Panc1 (cell line): Measurements from ENCODE around the gene TMCO4. TPM values are rescaled to one million over a fixed set of nuclear protein-coding genes. Genes with fewer than 3 reads are reported as not detected.
"Not testable (repeated sequence)": the region's sequence is repeated elsewhere in the genome, so short reads cannot be mapped to it uniquely, and the experiment has no call there.

Experiments
- ATAC-seq: fragments of 200-7000 bp; cut with Tn5 transposase; 2 replicates; pipeline ENCODE4 v1.9.1; 2020; ENCODE audit warnings: mild to moderate bottlenecking, moderate library complexity
- BruUV-seq: library from RNA; stranded (reverse); fragments of 400-500 nt; replicated peaks from 2 replicates; lab custom pipeline; 2021; lab: Mats Ljungman, UMichigan
- CTCF ChIA-PET: fragments of 300-600 bp; sonication (Branson Sonifier 250); formaldehyde crosslinking; loops from one replicate; lab custom pipeline; 2022; ENCODE audit warnings: antibody characterized with exemption; lab: Charles Lee
- POLR2A ChIA-PET: fragments of 300-600 bp; sonication (Branson Sonifier 250); formaldehyde crosslinking; loops from one replicate; lab custom pipeline; 2022; ENCODE audit warnings: antibody characterized with exemption; lab: Charles Lee
- DNase-seq: peaks from one replicate; pipeline ENCODE4 v3.0.0-alpha.2; 2010; ENCODE audit warnings: low read depth, low spot score
- H3K27ac ChIP-seq: 2 replicates; pipeline ENCODE4 v1.5.1; 2011; ENCODE audit warnings: mild to moderate bottlenecking, low read length, inconsistent platforms
- H3K27me3 ChIP-seq: fragments of 200-500 bp; sonication (Bioruptor generic); 2 replicates; pipeline ENCODE4 v1.6.0; 2014; ENCODE audit warnings: low read length, inconsistent platforms; ENCODE audit not compliant: control insufficient read depth, insufficient read depth
- H3K36me3 ChIP-seq: fragments of 200-500 bp; sonication (Bioruptor generic); 2 replicates; pipeline ENCODE4 v1.5.1; 2014; ENCODE audit warnings: inconsistent platforms, mild to moderate bottlenecking, low read length, moderate library complexity; ENCODE audit not compliant: control insufficient read depth, insufficient read depth
- H3K4me1 ChIP-seq: 2 replicates; pipeline ENCODE4 v1.5.1; 2011; ENCODE audit warnings: inconsistent platforms, mild to moderate bottlenecking, low read length, moderate library complexity; ENCODE audit not compliant: control insufficient read depth, insufficient read depth
- H3K4me3 ChIP-seq, 2 experiments: 2 replicates each; pipeline ENCODE4 v1.5.1; 2011 to 2012; ENCODE audit warnings: low read depth in 2 of 2, low read length in 2 of 2, mild to moderate bottlenecking in 2 of 2, inconsistent platforms in 1 of 2, moderate library complexity in 1 of 2
- H3K9me3 ChIP-seq: fragments of 200-500 bp; sonication (Bioruptor generic); 2 replicates; pipeline ENCODE4 v1.5.1; 2014; ENCODE audit warnings: low read depth, mild to moderate bottlenecking, inconsistent platforms, low read length, moderate library complexity; ENCODE audit not compliant: control insufficient read depth, insufficient read depth
- POLR2AphosphoS5 ChIP-seq: IDR thresholded peaks from 2 replicates; pipeline ENCODE4 v1.6.1; 2012; ENCODE audit warnings: mild to moderate bottlenecking, low read depth, low read length, moderate library complexity
- SIN3A ChIP-seq: IDR thresholded peaks from 2 replicates; pipeline ENCODE4 v1.6.1; 2012; ENCODE audit warnings: low read depth, mild to moderate bottlenecking, low read length, moderate library complexity, borderline replicate concordance; ENCODE audit not compliant: insufficient read depth
- TCF7L2 ChIP-seq: IDR thresholded peaks from 2 replicates; pipeline ENCODE4 v1.6.1; 2011; ENCODE audit warnings: mild to moderate bottlenecking, low read depth, low read length, inconsistent platforms
- in situ Hi-C: cut with HindIII; loops from 2 replicates; pipeline ENCODE4 v1.10.0; 2016; ENCODE audit warnings: low sequenced_read_pairs, low pct_unique_long_range_greater_than_20kb
- intact Hi-C: fragments of 100-400 bp; cut with micrococcal nuclease; formaldehyde crosslinking; loops from one replicate; pipeline ENCODE4 v1.10.0; 2022; ENCODE audit not compliant: unreplicated experiment
- total RNA-seq: library from RNA; stranded (reverse); gene quantifications from one replicate; pipeline ENCODE4 v1.2.1, GENCODE V29; 2021; ENCODE audit not compliant: unreplicated experiment
- TF ChIP-seq, protein P1 (sequence below), 2 experiments: IDR thresholded peaks; 2 replicates each; pipeline ENCODE4 v1.6.1; 2011 to 2012; ENCODE audit warnings: low read depth in 2 of 2, control low read depth in 1 of 2, low read length in 1 of 2, mild to moderate bottlenecking in 1 of 2, moderate library complexity in 1 of 2; ENCODE audit not compliant: insufficient read depth in 1 of 2
- TF ChIP-seq, protein P2 (sequence below): fragments of 450-650 bp; IDR thresholded peaks from 2 replicates; pipeline ENCODE4 v1.5.1; 2017; ENCODE audit warnings: mild to moderate bottlenecking

Gene TMCO4
- total RNA-seq, 1 experiment from 2014 or later = 13.2 TPM

DNA sequence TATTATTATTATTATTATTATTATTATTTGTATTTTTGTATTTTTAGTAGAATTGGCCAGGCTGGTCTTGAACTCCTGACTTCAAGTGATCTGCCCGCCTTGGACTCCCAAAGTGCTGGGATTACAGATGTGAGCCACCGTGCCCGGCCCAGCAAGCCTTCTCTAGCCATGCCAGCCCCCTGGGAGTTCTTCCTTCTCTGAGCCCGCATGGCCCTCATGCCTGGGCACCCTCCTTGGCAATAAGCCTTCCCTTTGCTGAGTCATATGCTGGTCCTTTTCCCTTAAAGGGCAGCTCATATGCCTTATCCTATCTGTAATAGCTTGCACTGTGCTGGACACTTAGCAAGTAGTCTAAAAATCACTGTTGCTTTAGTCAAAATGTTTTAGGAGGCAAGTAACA, 164.1 kb downstream of the TMCO4 start:
- POLR2A ChIA-PET = no interaction called here
- TF ChIP-seq SIN3A = no peak
- TF ChIP-seq, protein P1, sequence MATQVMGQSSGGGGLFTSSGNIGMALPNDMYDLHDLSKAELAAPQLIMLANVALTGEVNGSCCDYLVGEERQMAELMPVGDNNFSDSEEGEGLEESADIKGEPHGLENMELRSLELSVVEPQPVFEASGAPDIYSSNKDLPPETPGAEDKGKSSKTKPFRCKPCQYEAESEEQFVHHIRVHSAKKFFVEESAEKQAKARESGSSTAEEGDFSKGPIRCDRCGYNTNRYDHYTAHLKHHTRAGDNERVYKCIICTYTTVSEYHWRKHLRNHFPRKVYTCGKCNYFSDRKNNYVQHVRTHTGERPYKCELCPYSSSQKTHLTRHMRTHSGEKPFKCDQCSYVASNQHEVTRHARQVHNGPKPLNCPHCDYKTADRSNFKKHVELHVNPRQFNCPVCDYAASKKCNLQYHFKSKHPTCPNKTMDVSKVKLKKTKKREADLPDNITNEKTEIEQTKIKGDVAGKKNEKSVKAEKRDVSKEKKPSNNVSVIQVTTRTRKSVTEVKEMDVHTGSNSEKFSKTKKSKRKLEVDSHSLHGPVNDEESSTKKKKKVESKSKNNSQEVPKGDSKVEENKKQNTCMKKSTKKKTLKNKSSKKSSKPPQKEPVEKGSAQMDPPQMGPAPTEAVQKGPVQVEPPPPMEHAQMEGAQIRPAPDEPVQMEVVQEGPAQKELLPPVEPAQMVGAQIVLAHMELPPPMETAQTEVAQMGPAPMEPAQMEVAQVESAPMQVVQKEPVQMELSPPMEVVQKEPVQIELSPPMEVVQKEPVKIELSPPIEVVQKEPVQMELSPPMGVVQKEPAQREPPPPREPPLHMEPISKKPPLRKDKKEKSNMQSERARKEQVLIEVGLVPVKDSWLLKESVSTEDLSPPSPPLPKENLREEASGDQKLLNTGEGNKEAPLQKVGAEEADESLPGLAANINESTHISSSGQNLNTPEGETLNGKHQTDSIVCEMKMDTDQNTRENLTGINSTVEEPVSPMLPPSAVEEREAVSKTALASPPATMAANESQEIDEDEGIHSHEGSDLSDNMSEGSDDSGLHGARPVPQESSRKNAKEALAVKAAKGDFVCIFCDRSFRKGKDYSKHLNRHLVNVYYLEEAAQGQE (IDR thresholded peaks at IDR 0.05; ENCODE audit: insufficient read depth in 1 of 2, low read depth in 2 of 2, low read length in 1 of 2) = no peak
- no peak for TF ChIP-seq POLR2AphosphoS5
- TF ChIP-seq, protein P2, sequence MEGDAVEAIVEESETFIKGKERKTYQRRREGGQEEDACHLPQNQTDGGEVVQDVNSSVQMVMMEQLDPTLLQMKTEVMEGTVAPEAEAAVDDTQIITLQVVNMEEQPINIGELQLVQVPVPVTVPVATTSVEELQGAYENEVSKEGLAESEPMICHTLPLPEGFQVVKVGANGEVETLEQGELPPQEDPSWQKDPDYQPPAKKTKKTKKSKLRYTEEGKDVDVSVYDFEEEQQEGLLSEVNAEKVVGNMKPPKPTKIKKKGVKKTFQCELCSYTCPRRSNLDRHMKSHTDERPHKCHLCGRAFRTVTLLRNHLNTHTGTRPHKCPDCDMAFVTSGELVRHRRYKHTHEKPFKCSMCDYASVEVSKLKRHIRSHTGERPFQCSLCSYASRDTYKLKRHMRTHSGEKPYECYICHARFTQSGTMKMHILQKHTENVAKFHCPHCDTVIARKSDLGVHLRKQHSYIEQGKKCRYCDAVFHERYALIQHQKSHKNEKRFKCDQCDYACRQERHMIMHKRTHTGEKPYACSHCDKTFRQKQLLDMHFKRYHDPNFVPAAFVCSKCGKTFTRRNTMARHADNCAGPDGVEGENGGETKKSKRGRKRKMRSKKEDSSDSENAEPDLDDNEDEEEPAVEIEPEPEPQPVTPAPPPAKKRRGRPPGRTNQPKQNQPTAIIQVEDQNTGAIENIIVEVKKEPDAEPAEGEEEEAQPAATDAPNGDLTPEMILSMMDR = no peak
- TF ChIP-seq TCF7L2 = no peak
- no TSS peak for BruUV-seq
- Histone ChIP-seq H3K36me3 (no peaks in the 10 kb centered on the region), H3K9me3 (no peaks in the 10 kb centered on the region), H3K27me3 (no peaks in the 10 kb centered on the region), H3K4me3 (no peak overlapping the region), H3K27ac (no peak overlapping the region), H3K4me1 (peaks cover 7% of the 10 kb centered on the region)
- in situ Hi-C loops = no loop called here
- DNase-seq = no peak
- CTCF ChIA-PET = no interaction called here
- intact Hi-C loops = no loop called here
- no peak for ATAC-seq

DNA sequence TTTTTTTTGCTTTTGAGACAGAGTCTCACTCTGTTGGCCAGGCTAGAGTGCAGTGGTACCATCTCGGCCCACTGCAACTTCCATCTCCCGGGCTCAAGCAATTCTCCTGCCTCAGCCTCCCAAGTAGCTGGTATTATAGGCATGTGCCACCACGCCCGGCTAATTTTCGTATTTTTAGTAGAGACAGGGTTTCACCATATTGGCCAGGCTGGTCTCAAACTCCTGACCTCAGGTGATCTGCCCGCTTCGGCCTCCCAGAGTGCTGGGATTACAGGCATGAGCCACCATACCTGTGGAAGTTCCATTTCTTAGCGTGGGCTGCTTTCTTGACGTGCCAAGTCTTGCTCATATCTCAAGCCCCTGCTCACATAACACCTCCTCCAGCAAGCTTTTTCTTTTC, 164.7 kb downstream of the TMCO4 start:
- POLR2A ChIA-PET, H3K9me3 ChIP-seq: not testable (repeated sequence)

DNA sequence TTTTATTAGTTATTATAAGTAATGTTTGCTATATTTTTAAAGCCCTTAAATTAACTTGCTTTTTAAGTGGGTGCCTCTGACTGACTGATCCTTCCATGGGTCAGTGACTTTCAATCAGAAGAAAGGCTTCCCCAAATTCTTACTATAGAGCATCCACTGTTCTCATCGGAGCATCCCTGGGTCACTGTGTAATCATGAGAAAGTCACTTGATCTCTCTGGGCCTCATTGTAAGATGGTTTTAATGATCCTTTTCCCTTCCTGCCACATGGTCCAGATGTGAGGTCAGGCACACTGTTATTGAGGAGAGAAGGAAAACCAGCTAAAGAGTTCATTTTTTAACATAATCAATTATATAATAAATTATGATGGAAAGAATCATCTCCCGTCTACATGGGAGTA, 166.6 kb downstream of the TMCO4 start:
- no peak overlapping the region for H3K4me3 ChIP-seq
- no peak overlapping the region for H3K27ac ChIP-seq
- ATAC-seq = no peak
- no peaks in the 10 kb centered on the region for H3K4me1 ChIP-seq
- DNase-seq = no peak
- H3K36me3 ChIP-seq = no peaks in the 10 kb centered on the region; the same call in 1 of the 2 replicates
- no TSS peak for BruUV-seq
- POLR2A ChIA-PET = no interaction called here
- CTCF ChIA-PET = interaction anchor here (0.6 kb wide), 1 partner anchor 222 kb away, joined by 7 read pairs; no protein-coding TSS in a partner anchor
- intact Hi-C loops = no loop called here
- TF ChIP-seq, protein P2 = no peak
- TF ChIP-seq TCF7L2 = no peak
- TF ChIP-seq SIN3A = no peak
- TF ChIP-seq POLR2AphosphoS5 = no peak
- TF ChIP-seq, protein P1 (IDR thresholded peaks at IDR 0.05; ENCODE audit: insufficient read depth in 1 of 2, low read depth in 2 of 2, low read length in 1 of 2) = no peak
- H3K27me3 ChIP-seq = no peaks in the 10 kb centered on the region
- in situ Hi-C loops = no loop called here
- H3K9me3 ChIP-seq = no peaks in the 10 kb centered on the region

More for the DNA sequence above, 164.7 kb downstream of the TMCO4 start:
- H3K27me3 ChIP-seq, in situ Hi-C loops, H3K27ac ChIP-seq, ATAC-seq, H3K36me3 ChIP-seq, CTCF ChIA-PET, DNase-seq, H3K4me3 ChIP-seq, intact Hi-C loops, H3K4me1 ChIP-seq, BruUV-seq: not testable (repeated sequence)
